HL-60 (cell line): ENCODE data around the gene SMIM22.

Experiments
- DNase-seq, 2 experiments: peaks; one replicate each; pipeline ENCODE4 v3.0.0-alpha.2; 2010 to 2020; ENCODE audit warnings: low read depth in 1 of 2, low spot score in 1 of 2
- H3K27ac ChIP-seq: fragments of 250-450 bp; sonication (Bioruptor Pico); replicated peaks from 2 replicates; pipeline ENCODE4 v1.5.1; 2020; ENCODE audit warnings: mild to moderate bottlenecking, moderate library complexity
- H3K27me3 ChIP-seq: fragments of 250-450 bp; sonication (Bioruptor Pico); 2 replicates; pipeline ENCODE4 v1.5.1; 2021; ENCODE audit warnings: mild to moderate bottlenecking, moderate library complexity; ENCODE audit not compliant: insufficient read depth, poor library complexity, severe bottlenecking
- H3K4me3 ChIP-seq: replicated peaks from 2 replicates; pipeline ENCODE4 v1.5.1; 2011; ENCODE audit warnings: mild to moderate bottlenecking, control low read depth, low read length; ENCODE audit not compliant: insufficient read depth
- GABPA ChIP-seq: IDR thresholded peaks from 2 replicates; pipeline ENCODE4 v1.6.1; 2012; ENCODE audit warnings: low read depth
- POLR2AphosphoS5 ChIP-seq: IDR thresholded peaks from 2 replicates; pipeline ENCODE4 v1.6.1; 2012; ENCODE audit warnings: low read depth
- SPI1 ChIP-seq: IDR thresholded peaks from 2 replicates; pipeline ENCODE4 v1.6.1; 2012; ENCODE audit warnings: low read depth, mild to moderate bottlenecking, borderline replicate concordance
- TF ChIP-seq, protein P1 (sequence below): IDR thresholded peaks from one replicate; pipeline ENCODE4 v1.5.1; 2011; ENCODE audit warnings: low read length, control low read depth, inconsistent platforms; ENCODE audit not compliant: insufficient read depth
- TF ChIP-seq, protein P2 (sequence below): IDR thresholded peaks from 2 replicates; pipeline ENCODE4 v1.6.1; 2012; ENCODE audit warnings: low read depth; ENCODE audit not compliant: insufficient replicate concordance

Gene SMIM22

DNA sequence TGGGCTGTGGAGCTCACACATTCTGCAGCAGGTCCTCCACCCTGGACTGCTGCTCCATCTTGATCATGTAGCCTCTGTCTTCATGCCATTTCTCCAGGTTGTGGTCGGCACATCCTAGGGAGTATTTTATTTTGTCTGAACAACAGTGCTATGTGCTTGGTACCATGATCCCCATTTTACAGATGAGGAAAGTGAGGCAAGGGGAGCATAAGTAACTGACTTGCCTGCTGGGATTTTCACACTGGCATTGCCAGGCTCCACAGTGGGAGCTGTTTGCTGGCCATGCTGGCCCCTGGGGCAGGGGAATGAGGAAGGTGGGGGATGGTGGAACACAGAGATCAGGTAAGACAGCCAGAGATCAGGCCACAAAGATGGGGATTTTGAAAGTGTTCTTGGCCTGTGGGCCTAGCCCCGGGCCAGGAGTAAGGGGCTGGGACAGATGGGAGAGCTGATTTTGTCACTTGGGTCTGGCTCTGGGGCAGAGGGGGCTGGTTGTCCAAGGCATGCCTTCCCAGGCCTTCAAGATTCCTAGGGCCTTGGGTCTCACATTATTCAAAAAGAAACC is 18.9 kb upstream of the SMIM22 start:
- TF ChIP-seq GABPA, result no peak
- TF ChIP-seq, protein P1, sequence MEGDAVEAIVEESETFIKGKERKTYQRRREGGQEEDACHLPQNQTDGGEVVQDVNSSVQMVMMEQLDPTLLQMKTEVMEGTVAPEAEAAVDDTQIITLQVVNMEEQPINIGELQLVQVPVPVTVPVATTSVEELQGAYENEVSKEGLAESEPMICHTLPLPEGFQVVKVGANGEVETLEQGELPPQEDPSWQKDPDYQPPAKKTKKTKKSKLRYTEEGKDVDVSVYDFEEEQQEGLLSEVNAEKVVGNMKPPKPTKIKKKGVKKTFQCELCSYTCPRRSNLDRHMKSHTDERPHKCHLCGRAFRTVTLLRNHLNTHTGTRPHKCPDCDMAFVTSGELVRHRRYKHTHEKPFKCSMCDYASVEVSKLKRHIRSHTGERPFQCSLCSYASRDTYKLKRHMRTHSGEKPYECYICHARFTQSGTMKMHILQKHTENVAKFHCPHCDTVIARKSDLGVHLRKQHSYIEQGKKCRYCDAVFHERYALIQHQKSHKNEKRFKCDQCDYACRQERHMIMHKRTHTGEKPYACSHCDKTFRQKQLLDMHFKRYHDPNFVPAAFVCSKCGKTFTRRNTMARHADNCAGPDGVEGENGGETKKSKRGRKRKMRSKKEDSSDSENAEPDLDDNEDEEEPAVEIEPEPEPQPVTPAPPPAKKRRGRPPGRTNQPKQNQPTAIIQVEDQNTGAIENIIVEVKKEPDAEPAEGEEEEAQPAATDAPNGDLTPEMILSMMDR, result no peak
- TF ChIP-seq SPI1, result no peak
- TF ChIP-seq, protein P2, sequence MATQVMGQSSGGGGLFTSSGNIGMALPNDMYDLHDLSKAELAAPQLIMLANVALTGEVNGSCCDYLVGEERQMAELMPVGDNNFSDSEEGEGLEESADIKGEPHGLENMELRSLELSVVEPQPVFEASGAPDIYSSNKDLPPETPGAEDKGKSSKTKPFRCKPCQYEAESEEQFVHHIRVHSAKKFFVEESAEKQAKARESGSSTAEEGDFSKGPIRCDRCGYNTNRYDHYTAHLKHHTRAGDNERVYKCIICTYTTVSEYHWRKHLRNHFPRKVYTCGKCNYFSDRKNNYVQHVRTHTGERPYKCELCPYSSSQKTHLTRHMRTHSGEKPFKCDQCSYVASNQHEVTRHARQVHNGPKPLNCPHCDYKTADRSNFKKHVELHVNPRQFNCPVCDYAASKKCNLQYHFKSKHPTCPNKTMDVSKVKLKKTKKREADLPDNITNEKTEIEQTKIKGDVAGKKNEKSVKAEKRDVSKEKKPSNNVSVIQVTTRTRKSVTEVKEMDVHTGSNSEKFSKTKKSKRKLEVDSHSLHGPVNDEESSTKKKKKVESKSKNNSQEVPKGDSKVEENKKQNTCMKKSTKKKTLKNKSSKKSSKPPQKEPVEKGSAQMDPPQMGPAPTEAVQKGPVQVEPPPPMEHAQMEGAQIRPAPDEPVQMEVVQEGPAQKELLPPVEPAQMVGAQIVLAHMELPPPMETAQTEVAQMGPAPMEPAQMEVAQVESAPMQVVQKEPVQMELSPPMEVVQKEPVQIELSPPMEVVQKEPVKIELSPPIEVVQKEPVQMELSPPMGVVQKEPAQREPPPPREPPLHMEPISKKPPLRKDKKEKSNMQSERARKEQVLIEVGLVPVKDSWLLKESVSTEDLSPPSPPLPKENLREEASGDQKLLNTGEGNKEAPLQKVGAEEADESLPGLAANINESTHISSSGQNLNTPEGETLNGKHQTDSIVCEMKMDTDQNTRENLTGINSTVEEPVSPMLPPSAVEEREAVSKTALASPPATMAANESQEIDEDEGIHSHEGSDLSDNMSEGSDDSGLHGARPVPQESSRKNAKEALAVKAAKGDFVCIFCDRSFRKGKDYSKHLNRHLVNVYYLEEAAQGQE, result no peak
- no peak for TF ChIP-seq POLR2AphosphoS5
- no peak overlapping the region for H3K4me3 ChIP-seq

GRCh38 chr16:4777339-4778049 is 17.7 kb upstream of the SMIM22 start:
- H3K4me3 ChIP-seq, result no peak overlapping the region
- H3K27me3 ChIP-seq, result no peaks in the 10 kb centered on the region
- TF ChIP-seq, protein P1, result no peak
- TF ChIP-seq, protein P2, result no peak
- TF ChIP-seq POLR2AphosphoS5, result no peak
- TF ChIP-seq GABPA, result no peak
- TF ChIP-seq SPI1, result no peak
- H3K27ac ChIP-seq, result no peak overlapping the region
- DNase-seq, result no peak

More for the DNA sequence above, 18.9 kb upstream of the SMIM22 start:
- Histone ChIP-seq H3K27me3 (no peaks in the 10 kb centered on the region), H3K27ac (no peak overlapping the region)
- no peak for DNase-seq

- no peak overlapping the region for H3K27ac ChIP-seq
- no peaks in the 10 kb centered on the region for H3K27me3 ChIP-seq
- H3K4me3 ChIP-seq, result no peak overlapping the region
- TF ChIP-seq GABPA, result no peak
- no peak for TF ChIP-seq POLR2AphosphoS5
- TF ChIP-seq, protein P2, result no peak
- TF ChIP-seq, protein P1, result no peak
- no peak for TF ChIP-seq SPI1
- no peak for DNase-seq
Observed at GRCh38 chr16:4778050-4778392, 17.1 kb upstream of the SMIM22 start.
